Hematopoietic multipotent progenitor cell treated with erythropoietin and hydrocortisone succinate and interleukin-3 and kit ligand, for 17 days (in vitro differentiated cells): ENCODE results near the gene ZNF576.
"Not testable (repeated sequence)": the region's sequence is repeated elsewhere in the genome, so short reads cannot be mapped to it uniquely, and the experiment has no call there.

ENCODE experiments used
- DNase-seq: peaks from one replicate; pipeline ENCODE4 v3.0.0-alpha.2; 2015; ENCODE audit warnings: low spot score

Gene ZNF576

DNA sequence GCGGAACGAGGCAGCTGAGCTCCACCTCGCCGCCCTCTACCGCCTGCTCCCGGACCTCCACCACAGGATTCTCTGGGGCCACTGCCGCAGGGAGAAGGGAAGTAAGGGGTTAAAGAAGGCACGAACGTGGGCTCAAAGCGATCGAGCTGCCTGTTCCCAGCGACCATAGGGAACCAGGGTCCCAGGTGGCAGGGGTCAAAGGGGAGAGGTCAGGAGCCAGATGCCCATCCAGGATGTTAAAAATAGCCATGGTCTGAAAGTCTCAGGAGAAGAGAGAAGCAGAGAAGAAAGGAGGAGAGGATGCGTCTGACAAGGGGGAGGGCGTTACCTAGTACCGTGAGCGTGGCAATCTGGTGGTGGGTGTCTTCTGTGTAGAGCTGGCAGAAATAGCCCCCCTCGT is 30.4 kb downstream of the ZNF576 start:
- DNase-seq = no peak

DNA sequence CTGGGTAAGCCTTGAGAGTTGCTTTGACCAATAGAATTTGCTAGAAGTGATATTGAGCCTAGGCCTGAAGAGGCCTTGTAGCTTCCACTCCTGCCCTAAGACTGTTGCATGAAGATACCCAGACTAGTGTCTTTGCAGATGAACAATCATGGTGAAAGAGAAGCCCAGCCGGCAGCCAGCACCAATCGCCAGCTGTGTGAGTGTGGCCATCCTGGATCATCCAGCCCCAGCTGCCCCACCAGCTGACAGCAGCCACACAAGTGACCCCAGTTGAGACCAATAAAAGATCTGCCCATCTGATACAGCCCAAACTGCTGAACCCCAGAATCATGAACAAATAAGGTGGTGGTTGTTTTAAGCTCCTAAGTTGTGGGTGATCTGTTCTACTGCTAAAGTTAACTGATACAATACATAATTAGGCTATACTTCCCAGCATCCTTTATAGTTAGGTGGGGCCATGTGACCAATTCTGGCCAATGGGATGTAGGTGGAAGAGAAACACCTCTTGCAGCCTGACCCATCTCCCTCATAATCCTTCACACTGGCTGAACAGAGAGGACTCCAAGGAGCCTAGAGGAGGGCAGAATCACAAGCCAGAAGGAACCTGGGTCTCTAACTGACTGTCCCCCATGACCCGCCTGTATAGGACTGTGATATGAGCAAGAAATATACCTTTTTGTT is 32.4 kb downstream of the ZNF576 start:
- DNase-seq = no peak

DNA sequence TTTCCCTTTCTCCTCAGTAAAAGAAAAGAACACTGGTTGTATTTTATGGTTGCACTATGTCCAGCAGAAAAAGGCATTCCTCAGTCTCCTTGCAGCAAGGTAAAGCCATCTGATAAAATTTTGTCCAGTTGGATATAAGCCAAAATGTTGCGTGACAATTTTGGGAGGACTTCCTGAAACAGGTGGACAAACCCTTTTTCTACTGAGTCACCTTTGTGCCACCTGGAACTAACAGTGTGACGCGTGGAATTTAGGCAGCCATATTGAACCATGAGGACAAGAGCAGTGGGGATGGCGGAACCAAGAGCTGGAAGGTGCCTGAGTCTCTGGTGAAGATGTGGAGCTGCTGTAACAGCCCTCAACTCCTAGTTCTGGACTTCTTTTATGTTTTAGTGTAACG is 35.1 kb downstream of the ZNF576 start:
- no peak for DNase-seq

DNA sequence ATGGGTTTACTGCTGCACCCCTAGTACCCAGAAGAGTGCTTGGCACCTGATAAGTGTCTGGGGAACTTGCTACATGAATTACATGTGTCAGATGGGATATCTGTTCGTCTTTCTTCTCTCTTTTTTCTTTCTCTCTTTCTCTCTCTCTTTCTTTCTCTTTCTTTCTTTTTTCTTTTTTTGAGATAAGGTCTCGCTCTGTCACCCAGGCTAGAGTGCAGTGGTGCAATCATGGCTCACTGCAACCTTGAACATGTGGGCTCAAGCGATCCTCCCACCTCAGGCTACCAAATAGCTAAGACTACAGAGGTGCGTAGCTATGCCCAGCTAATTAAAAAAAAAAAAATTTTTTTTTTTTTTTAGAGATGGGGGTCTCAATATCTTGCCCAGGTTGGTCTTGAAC is 37.1 kb downstream of the ZNF576 start:
- DNase-seq = no peak

DNA sequence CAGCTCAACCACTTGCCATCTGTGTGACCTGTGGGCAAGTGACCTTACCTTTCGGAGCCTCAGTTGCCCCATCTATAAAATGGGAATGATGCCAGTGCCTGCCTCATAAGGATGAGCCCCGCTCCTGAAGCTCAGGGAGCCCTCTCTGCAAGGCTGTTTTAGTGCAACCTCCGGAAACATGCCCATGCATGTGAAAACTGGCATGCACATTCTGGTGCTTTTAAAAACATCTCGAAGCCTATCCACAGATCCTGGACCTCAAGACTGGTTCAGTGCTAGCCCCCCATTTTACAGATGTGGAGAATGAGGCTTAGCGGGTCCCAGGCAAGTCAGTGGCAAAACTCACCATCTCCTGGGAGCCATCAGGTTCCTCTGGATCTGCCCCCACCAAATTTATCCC is 37.7 kb downstream of the ZNF576 start:
- DNase-seq = no peak

DNA sequence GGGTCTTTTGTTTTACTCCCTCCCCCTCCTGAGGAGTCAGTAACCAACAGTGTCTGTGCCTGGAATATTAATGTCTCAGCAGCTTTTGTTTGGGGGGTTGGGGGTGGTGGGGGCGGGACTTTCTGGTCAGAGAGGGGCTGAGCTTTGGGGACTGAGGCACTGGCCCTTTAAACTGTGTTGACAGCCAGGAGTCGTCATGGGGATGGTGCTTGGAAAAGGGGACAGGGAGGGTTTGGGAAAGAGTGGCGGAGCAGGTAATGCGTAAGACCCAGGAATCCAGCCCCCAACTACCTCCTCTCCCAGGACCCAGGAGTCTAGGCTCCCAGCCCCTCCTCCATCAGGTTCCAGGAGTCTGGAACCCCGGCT is 38.1 kb downstream of the ZNF576 start:
- DNase-seq = no peak

DNA sequence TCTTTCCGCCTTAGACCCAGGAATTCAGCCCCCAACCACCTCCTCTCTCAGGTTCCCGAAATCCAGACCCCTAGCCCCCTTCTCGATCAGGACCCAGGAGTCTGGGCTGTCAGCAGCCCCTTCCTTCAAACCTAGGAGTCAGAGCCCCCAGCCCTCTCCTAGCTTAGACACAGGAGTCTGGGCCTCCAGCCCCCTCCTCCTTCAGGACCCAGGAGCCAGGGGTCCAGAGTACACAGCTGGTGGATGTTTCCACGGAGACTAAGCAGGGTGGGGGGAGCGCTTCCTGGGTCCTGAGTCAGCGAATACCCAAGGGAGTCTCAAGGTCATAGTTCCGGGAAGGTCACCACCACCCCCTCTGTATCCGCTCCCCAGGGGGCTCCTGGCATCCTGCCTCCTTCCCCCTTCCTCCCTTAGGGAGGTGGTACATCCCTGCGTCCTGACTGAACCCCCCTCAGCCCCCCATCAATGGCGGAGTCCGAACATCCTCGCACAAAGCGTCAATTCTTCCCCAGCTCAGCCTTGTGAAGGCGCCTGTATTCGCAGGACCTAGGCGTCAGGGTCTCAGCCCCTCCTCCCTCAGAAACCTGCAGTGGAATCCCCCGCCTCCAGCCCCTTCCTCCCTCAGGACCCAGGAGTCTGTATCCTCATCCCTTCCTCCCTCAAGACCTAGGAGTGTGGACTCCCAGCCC is 38.6 kb downstream of the ZNF576 start:
- no peak for DNase-seq

DNA sequence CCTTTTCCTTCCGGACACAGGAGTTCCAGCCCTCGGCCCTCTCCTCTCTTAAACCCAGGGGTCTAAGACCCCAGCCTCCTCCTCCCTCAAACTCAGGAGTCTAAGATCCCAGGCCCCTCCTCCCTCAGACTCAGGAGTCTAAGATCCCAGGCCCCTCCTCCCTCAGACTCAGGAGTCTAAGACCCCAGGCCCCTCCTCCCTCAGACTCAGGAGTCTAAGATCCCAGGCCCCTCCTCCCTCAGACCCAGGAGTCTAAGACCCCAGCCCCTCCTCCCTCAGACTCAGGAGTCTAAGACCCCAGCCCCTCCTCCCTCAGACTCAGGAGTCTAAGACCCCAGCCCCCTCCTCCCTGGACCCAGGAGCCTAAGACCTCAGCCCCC is 39.2 kb downstream of the ZNF576 start:
- not testable (repeated sequence) for DNase-seq

DNA sequence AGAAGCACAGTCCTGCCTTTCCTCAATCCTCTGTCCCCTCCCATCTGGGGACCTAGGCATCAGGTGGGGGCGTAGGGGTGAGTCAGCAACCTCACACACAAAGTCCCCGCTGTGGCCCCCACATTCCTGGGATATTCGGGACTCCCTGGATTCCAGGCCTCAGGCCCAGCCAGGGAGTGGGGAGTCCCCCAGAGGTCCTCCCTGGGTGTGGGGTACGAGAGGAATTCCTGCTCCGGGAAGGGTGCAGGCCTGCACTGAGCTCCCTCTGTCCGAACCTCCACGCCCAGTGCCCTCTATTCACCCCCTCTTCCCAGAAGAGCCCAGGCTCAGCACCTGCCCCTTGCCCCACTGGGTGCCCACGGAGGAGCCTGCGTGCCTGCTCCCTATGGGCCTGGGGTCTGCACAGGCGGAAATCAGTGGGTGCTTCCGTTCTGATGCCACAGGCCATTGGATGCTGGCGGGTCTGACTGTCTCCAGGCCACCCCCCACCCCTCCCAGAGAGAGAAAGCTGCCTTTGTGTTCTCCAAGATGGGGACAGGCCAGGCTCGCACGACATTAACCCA is 39.8 kb downstream of the ZNF576 start:
- no peak for DNase-seq

DNA sequence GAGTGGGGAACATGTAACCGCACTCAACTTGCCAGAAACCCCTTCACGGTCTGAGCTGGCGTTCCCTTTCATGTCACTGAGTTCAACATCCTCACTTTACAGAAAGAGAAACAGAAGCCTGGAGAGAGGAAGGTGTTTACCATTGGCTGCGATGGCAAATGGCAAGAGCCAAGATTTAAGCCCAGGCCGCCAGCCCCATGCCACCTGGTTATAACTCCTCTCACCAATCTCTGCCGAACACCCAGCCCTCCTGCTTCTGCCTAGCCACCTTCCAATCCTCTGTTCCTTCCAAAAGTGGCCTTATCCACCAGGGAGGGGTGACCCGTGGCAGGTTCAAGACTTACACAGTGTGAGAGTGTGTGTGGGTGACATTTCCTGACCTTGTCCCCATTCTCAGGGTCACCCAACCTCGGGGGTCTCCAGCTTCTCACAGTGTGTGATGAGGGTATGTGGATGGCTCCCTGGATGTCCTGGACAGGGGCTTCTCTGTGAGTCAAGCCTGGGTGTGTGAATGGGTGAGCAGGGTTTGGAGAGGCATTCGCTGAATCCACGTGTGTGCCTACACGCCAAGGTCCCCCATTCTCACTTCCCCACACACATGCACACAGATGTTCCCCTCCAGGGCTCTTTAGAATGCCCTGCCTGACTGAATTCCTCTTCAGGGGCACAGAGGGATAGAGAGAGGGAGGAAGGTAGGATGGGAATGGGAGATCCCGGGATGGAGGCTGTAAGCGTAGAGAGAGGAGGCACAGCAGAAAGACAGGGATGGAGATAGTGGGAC is 42.0 kb downstream of the ZNF576 start:
- DNase-seq = no peak

DNA sequence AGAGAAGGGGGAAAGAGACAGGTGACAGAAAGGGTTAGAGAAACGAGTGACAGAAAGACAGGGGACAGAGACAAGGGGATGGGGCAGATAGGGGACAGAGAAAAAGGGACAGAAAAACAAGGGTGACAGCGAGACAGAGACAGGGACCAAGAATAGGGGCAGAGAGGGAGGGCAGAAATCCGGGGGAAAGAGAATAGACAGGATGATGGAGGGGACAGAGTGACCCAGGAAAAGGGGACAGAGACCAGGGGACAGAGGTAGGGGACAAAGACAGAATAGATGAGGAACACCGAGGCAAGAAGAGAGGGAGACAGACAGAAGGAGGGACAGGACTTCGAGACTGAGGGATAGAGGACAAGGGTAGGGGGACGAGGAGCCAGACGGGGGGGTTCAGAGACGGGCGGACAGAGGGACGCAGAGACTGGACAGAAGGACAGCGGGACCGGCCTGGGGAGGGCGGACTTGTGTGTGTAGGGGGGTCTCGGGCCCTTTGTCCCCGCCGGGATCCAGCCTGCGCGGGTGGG is 42.7 kb downstream of the ZNF576 start:
- no peak for DNase-seq

DNA sequence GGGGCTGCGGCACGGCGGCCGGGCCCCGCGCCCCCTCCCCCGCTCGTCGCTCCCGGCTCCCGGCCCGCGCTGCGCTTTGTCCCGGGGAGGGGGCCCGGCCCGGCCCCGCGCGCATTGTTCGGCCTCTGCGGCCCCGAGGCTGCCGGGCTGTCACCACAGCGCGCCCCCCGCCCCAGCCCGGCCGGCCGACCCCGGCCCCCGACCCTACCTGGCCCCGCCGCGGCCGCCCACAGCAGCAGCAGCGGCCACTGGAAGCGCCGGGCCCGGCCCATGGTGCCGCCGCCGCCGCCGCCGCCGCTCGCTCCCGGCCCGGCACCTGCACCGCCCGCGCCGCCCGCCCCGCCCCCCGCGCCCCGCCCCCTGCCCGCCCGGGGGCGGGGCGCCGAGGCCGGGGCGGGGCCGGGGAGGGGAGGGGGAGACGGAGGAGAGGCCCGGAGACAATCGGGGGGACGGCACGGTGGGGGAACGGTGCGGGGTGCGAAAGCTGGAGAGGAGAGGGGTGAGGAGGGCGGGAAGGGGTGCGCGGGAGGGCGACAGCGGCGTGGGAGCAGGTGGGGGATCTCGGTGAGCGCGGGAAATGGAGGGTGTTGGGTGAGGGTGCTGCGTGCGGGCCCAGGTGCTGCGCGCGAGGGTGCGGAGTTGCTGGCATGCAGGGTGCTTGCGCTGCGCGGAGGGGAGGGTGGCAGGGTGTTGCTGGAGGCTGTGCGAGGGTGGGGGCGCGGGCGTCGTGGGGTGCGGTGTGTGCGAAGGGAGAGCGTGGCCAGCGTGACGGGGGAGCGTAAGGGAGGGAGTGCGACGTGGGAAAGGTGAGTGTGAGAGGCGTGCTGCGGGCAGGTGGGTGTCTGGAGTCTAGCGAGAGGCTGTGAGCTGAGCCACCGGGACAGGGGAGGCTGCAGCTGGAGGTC is 43.4 kb downstream of the ZNF576 start, which contains the start of gene CADM4:
Gene CADM4 (minus strand): TSS at position 332 of the 905 bp plus-strand sequence. CDS start 60 bp downstream, at position 272.
- no peak for DNase-seq

DNA sequence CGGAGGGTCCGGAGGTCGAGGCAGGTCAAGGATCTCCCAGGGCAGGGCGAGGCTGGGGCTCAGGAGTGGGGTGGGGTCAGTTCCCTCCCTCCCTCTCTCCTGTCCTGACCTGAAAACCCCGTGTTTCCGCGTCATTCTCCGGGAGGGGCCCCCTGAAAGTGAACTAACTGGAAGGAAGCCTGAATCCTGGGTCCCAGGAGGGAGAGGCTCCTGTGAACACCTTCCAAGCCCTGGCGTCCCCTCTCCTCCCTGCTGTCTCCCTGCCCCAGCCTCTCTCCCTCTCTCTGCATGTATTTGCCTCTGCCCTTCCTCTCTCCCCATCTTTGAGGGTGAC is 44.0 kb downstream of the ZNF576 start:
- no peak for DNase-seq

DNA sequence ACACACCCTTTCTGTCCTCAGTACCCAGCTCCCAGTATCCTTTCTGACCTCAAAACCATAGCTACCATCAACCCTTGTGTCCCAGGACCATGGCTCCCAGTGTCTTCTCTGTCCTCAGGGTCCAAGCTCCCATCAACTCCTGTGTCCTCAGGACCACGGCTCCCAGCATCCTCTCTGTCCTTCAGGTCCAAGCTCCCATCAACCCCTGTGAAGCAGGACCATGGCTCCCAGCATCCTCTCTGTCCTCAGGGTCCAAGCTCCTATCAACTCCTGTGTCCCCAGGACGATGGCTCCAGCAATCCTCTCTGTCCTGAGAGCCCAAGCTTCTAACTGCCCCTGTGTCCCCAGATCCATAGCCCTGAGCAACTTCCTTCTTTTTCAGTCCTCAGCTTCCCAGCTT is 44.9 kb downstream of the ZNF576 start:
- DNase-seq = no peak

DNA sequence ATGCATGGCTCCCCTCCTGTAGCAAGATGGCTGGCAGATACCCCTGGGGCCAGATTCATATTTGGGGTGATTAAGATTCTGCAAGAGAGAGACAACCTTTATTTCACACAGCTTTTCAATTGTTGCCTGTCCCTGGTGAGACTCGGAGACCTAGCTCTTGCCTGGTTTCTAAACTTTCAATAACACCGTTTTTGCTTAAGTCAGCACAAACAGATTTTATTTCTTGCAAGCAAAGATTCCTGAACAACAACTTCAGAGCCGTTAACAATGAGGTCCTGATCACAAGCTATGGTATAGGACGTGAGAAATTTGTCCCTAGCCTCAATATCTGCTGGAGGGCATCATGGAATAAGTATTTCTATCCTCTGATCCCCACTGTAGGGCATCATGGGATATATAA is 46.1 kb downstream of the ZNF576 start:
- no peak for DNase-seq

DNA sequence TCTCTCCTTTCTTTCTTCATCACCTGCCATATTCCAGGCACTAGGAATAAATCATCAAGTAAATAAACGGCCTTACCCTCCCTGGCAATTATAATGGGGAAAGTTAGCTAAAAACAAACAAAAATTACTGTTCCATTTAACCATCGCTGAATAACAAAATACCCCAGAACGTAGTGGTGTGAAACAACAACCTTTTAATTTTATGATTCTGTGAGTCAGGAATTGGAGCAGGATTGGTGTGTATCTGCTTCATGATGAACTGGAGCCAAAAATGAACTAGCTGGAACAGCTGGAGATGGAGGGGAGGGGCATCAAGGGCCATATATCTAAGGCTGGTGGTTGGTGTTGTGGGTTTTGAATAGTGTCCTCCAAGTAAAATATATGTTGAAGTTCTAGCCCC is 46.9 kb downstream of the ZNF576 start:
- no peak for DNase-seq

DNA sequence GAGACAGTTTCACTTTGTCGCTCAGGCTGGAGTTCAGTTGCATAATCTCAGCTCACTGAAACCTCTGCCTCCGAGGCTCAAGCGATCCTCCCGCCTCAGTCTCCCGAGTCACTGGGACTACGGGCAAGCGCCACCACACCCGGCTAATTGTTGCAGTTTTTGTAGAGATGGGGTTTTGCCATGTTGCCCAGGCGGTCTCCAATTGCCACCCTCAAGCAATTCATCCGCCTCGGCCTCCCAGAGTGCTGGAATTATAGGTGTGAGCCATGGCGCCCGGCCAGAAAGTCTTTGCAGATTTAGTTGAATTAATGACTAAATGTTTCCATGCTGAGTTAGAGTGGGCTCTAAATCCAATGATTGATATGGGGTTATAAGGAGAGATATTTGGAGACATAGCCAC is 47.8 kb downstream of the ZNF576 start:
- DNase-seq = no peak

DNA sequence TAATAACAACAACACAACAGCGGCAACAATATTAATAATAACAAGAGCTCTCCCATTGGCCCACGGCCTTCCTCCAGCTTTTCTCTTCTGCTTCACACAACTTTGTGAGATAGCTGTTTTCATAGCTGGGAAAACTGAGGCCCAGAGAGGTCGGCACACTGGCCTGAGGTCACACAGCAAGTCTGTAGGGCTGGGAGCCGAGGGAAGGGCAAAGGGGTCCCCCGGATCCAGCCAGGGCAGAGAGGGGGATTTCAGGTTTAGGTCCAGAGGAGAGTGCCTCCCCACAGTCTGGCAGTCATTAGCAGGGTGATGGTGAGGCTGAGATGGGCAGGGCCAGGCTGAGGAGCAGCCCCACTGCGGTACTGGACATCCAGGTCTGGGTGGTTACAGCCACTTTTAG is 52.2 kb downstream of the ZNF576 start:
- no peak for DNase-seq

DNA sequence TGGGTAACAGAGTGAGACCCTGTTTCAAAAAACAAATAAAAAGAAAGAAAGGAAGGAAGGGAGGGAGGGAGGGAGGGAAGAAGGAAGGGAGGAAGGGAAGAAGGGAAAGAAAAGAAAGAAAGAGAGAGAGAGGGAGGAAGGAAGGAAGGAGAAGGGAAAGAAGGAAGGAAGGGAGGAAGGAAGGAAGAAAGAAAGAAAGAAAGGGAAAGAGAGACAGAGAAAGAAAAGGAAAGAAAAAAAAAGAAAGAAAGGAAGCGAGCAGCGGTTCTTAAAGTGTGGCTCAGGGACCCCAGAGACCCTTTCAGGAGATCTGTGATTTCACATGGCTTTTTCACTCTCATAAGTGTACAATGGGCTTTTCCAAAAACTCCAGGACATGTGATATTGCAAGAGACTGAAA is 53.1 kb downstream of the ZNF576 start:
- DNase-seq = no peak

DNA sequence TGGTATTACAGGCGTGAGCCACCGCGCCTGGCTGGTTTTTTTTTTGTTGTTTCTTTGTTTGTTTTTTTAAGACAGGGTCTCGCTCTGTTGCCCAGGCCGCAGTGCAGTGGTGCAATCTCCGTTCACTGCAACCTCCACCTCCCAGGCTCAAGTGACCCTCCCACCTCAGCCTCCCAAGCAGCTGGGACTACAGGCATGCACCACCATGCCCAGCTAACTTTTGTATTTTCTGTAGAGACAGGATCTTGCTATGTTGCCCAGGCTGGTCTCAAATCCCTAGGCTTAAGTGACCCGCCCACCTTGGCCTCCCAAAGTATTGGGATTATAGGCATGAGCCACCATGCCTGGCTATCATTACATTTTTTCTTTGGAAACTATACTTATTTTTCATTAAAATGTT is 53.9 kb downstream of the ZNF576 start:
- DNase-seq = not testable (repeated sequence)
